ENCODE data around the gene FFAR1.
"Not testable (repeated sequence)": the region's sequence is repeated elsewhere in the genome, so short reads cannot be mapped to it uniquely, and the experiment has no call there.

The FFAR1 gene

GRCh38 chr19:35357867-35358573 is 10.3 kb downstream of the FFAR1 start, which contains the start of gene FFAR3:
FFAR3 (plus strand) TSS chr19:35358460; CDS start chr19:35358891, 431 bp downstream.
- Histone ChIP-seq H2BK15ac (ENCODE audit: low read depth, poor library complexity, severe bottlenecking) (no peak within 1 kb of the TSS), H3K23ac (ENCODE audit: low read length in 2 of 2) (no peak within 1 kb of the TSS), H2BK120ac (ENCODE audit: low read depth, low read length) (no peak within 1 kb of the TSS), H3K9ac (ENCODE audit: low read length) (no peak within 1 kb of the TSS), H3K4me2 (ENCODE audit: low read length, poor library complexity, severe bottlenecking) (no peak within 1 kb of the TSS), H3K27ac (ENCODE audit: low read length, poor library complexity, severe bottlenecking) (no peak within 1 kb of the TSS), H2BK12ac (ENCODE audit: low read length in 2 of 2) (no peak within 1 kb of the TSS), H3K4me3 (ENCODE audit: insufficient read depth in 1 of 2, low read depth in 1 of 2, low read length in 2 of 2) (no peak within 1 kb of the TSS), H4K8ac (ENCODE audit: low read length) (no peak within 1 kb of the TSS), H2AFZ (ENCODE audit: low read depth, low read length) (no peak within 1 kb of the TSS), H3K9me3 (ENCODE audit: control insufficient read depth, low read length) (no peaks in the 10 kb centered on the region), H3K79me1 (replicated peaks; ENCODE audit: low read length, poor library complexity, severe bottlenecking) (no peaks in the 10 kb centered on the region), H2BK5ac (ENCODE audit: low read depth, low read length, poor library complexity, severe bottlenecking) (no peak within 1 kb of the TSS), H2AK5ac (ENCODE audit: low read length, severe bottlenecking) (no peak within 1 kb of the TSS), H3K14ac (ENCODE audit: low read length in 2 of 2) (no peak within 1 kb of the TSS), H3K4me1 (ENCODE audit: control insufficient read depth, insufficient read depth, low read depth, low read length) (no peaks in the 10 kb centered on the region), H4K91ac (ENCODE audit: low read length) (no peak within 1 kb of the TSS), H3K36me3 (ENCODE audit: control insufficient read depth in 1 of 2, insufficient read depth in 2 of 2, low read depth in 1 of 2, low read length in 2 of 2) (no peaks in the 10 kb centered on the region), H3K18ac (ENCODE audit: low read depth in 1 of 2, low read length in 2 of 2) (no peak within 1 kb of the TSS), H3K4ac (ENCODE audit: low read depth in 1 of 2, low read length in 2 of 2) (no peak within 1 kb of the TSS), H3K27me3 (ENCODE audit: control insufficient read depth in 1 of 2, insufficient read depth in 1 of 2, low read length in 2 of 2) (peaks cover 9 to 39% of the 10 kb centered on the region in 2 experiments)
- DNase-seq, result peak; percentile 15
- 72% methylated on average over 11 of the region's 18 CpGs for WGBS

- H3K18ac ChIP-seq (ENCODE audit: low read depth in 1 of 2, low read length in 2 of 2); H3K79me1 ChIP-seq (replicated peaks; ENCODE audit: low read length, poor library complexity, severe bottlenecking); H3K4me1 ChIP-seq (ENCODE audit: control insufficient read depth, insufficient read depth, low read depth, low read length); H3K36me3 ChIP-seq (ENCODE audit: control insufficient read depth in 1 of 2, insufficient read depth in 2 of 2, low read depth in 1 of 2, low read length in 2 of 2); H3K23ac ChIP-seq (ENCODE audit: low read length in 2 of 2); H3K14ac ChIP-seq (ENCODE audit: low read length in 2 of 2); H4K8ac ChIP-seq (ENCODE audit: low read length); H3K4me2 ChIP-seq (ENCODE audit: low read length, poor library complexity, severe bottlenecking); DNase-seq; H2BK12ac ChIP-seq (ENCODE audit: low read length in 2 of 2); H2BK120ac ChIP-seq (ENCODE audit: low read depth, low read length); H3K4me3 ChIP-seq (ENCODE audit: insufficient read depth in 1 of 2, low read depth in 1 of 2, low read length in 2 of 2); H2BK15ac ChIP-seq (ENCODE audit: low read depth, poor library complexity, severe bottlenecking); H3K4ac ChIP-seq (ENCODE audit: low read depth in 1 of 2, low read length in 2 of 2); H3K9ac ChIP-seq (ENCODE audit: low read length); H2AFZ ChIP-seq (ENCODE audit: low read depth, low read length); H2AK5ac ChIP-seq (ENCODE audit: low read length, severe bottlenecking); H3K27ac ChIP-seq (ENCODE audit: low read length, poor library complexity, severe bottlenecking); H4K91ac ChIP-seq (ENCODE audit: low read length); H2BK5ac ChIP-seq (ENCODE audit: low read depth, low read length, poor library complexity, severe bottlenecking); H3K9me3 ChIP-seq (ENCODE audit: control insufficient read depth, low read length): not testable (repeated sequence)
- WGBS, result no CpG with 5 or more reads among the region's 16 CpGs
- peaks cover 9 to 39% of the 10 kb centered on the region in 2 experiments for H3K27me3 ChIP-seq (ENCODE audit: control insufficient read depth in 1 of 2, insufficient read depth in 1 of 2, low read length in 2 of 2)
Observed at GRCh38 chr19:35358834-35359233, 11.1 kb downstream of the FFAR1 start.

GRCh38 chr19:35359395-35359794 is 11.7 kb downstream of the FFAR1 start:
- H3K4me3 ChIP-seq (ENCODE audit: insufficient read depth in 1 of 2, low read depth in 1 of 2, low read length in 2 of 2); H2AFZ ChIP-seq (ENCODE audit: low read depth, low read length); H3K79me1 ChIP-seq (replicated peaks; ENCODE audit: low read length, poor library complexity, severe bottlenecking); H3K4me1 ChIP-seq (ENCODE audit: control insufficient read depth, insufficient read depth, low read depth, low read length); H3K23ac ChIP-seq (ENCODE audit: low read length in 2 of 2); H4K8ac ChIP-seq (ENCODE audit: low read length); H3K18ac ChIP-seq (ENCODE audit: low read depth in 1 of 2, low read length in 2 of 2); H3K4me2 ChIP-seq (ENCODE audit: low read length, poor library complexity, severe bottlenecking); H4K91ac ChIP-seq (ENCODE audit: low read length); H2BK120ac ChIP-seq (ENCODE audit: low read depth, low read length); H3K27ac ChIP-seq (ENCODE audit: low read length, poor library complexity, severe bottlenecking); H2AK5ac ChIP-seq (ENCODE audit: low read length, severe bottlenecking); H3K9ac ChIP-seq (ENCODE audit: low read length); DNase-seq; H3K36me3 ChIP-seq (ENCODE audit: control insufficient read depth in 1 of 2, insufficient read depth in 2 of 2, low read depth in 1 of 2, low read length in 2 of 2); H2BK12ac ChIP-seq (ENCODE audit: low read length in 2 of 2); H2BK15ac ChIP-seq (ENCODE audit: low read depth, poor library complexity, severe bottlenecking); H3K9me3 ChIP-seq (ENCODE audit: control insufficient read depth, low read length); H3K4ac ChIP-seq (ENCODE audit: low read depth in 1 of 2, low read length in 2 of 2); H2BK5ac ChIP-seq (ENCODE audit: low read depth, low read length, poor library complexity, severe bottlenecking); H3K14ac ChIP-seq (ENCODE audit: low read length in 2 of 2): not testable (repeated sequence)
- H3K27me3 ChIP-seq (ENCODE audit: control insufficient read depth in 1 of 2, insufficient read depth in 1 of 2, low read length in 2 of 2), result peaks cover 9 to 42% of the 10 kb centered on the region in 2 experiments
- WGBS, result 96% methylated on average over 5 of the region's 21 CpGs

- not testable (repeated sequence) for H2BK12ac ChIP-seq (ENCODE audit: low read length in 2 of 2); H3K27ac ChIP-seq (ENCODE audit: low read length, poor library complexity, severe bottlenecking); H3K18ac ChIP-seq (ENCODE audit: low read depth in 1 of 2, low read length in 2 of 2); H3K4me1 ChIP-seq (ENCODE audit: control insufficient read depth, insufficient read depth, low read depth, low read length); H3K9ac ChIP-seq (ENCODE audit: low read length); H3K79me1 ChIP-seq (replicated peaks; ENCODE audit: low read length, poor library complexity, severe bottlenecking); H2BK5ac ChIP-seq (ENCODE audit: low read depth, low read length, poor library complexity, severe bottlenecking); H2BK15ac ChIP-seq (ENCODE audit: low read depth, poor library complexity, severe bottlenecking); H2AFZ ChIP-seq (ENCODE audit: low read depth, low read length); H3K9me3 ChIP-seq (ENCODE audit: control insufficient read depth, low read length); H3K36me3 ChIP-seq (ENCODE audit: control insufficient read depth in 1 of 2, insufficient read depth in 2 of 2, low read depth in 1 of 2, low read length in 2 of 2); H3K4ac ChIP-seq (ENCODE audit: low read depth in 1 of 2, low read length in 2 of 2); H3K4me3 ChIP-seq (ENCODE audit: insufficient read depth in 1 of 2, low read depth in 1 of 2, low read length in 2 of 2); H2AK5ac ChIP-seq (ENCODE audit: low read length, severe bottlenecking); H4K8ac ChIP-seq (ENCODE audit: low read length); H4K91ac ChIP-seq (ENCODE audit: low read length); H3K4me2 ChIP-seq (ENCODE audit: low read length, poor library complexity, severe bottlenecking); H3K23ac ChIP-seq (ENCODE audit: low read length in 2 of 2); DNase-seq; H3K14ac ChIP-seq (ENCODE audit: low read length in 2 of 2); H2BK120ac ChIP-seq (ENCODE audit: low read depth, low read length)
- H3K27me3 ChIP-seq (ENCODE audit: control insufficient read depth in 1 of 2, insufficient read depth in 1 of 2, low read length in 2 of 2), result peaks cover 9 to 44% of the 10 kb centered on the region in 2 experiments
- WGBS, result no CpG with 5 or more reads among the region's 5 CpGs
Observed at GRCh38 chr19:35360081-35360480, 12.4 kb downstream of the FFAR1 start.

Measured in mesenchymal stem cell (in vitro differentiated cells and primary cell).